IMR-90 (cell line): Measurements from ENCODE around the gene PDZD8. TPM values are rescaled to one million over a fixed set of nuclear protein-coding genes. Genes with fewer than 3 reads are reported as not detected.

Source experiments
- ATAC-seq: fragments of 200-7000 bp; cut with Tn5 transposase; 2 replicates; pipeline ENCODE4 v1.9.1; 2020; ENCODE audit warnings: low read depth, mild to moderate bottlenecking, moderate library complexity
- BruUV-seq: library from RNA; stranded (reverse); fragments of 400-500 nt; replicated peaks from 2 replicates; lab custom pipeline; 2021; lab: Mats Ljungman, UMichigan
- CTCF ChIA-PET: fragments of 300-600 bp; formaldehyde crosslinking; extraction: SDS; loops from one replicate; lab custom pipeline; 2021; ENCODE audit warnings: antibody characterized with exemption; lab: Yijun Ruan, JAX
- POLR2A ChIA-PET: fragments of 300-600 bp; sonication (Branson Sonifier 250); formaldehyde crosslinking; loops from one replicate; lab custom pipeline; 2022; ENCODE audit warnings: antibody characterized with exemption; ENCODE audit not compliant: unreplicated experiment; lab: Charles Lee
- DNase-seq: peaks from one replicate; pipeline ENCODE4 v3.0.0; 2013
- H2AFZ ChIP-seq: replicated peaks from 2 replicates; pipeline ENCODE3; 2013; ENCODE audit warnings: low read length, mild to moderate bottlenecking; ENCODE audit not compliant: poor library complexity
- H2AK5ac ChIP-seq: 2 replicates; pipeline ENCODE4 v1.6.1; 2013; ENCODE audit warnings: low read depth, low read length, inconsistent platforms
- H2AK9ac ChIP-seq: replicated peaks from 2 replicates; pipeline ENCODE3; 2013; ENCODE audit warnings: mild to moderate bottlenecking, low read depth, low read length, moderate library complexity; ENCODE audit not compliant: poor library complexity
- H2BK120ac ChIP-seq: 2 replicates; pipeline ENCODE4 v1.6.1; 2013; ENCODE audit warnings: low read depth, low read length, inconsistent platforms
- H2BK15ac ChIP-seq: 3 replicates; pipeline ENCODE4 v1.6.1; 2013; ENCODE audit warnings: low read depth, low read length, inconsistent platforms
- H2BK20ac ChIP-seq: 2 replicates; pipeline ENCODE4 v1.6.1; 2013; ENCODE audit warnings: low read depth, mild to moderate bottlenecking, inconsistent platforms, low read length, moderate library complexity
- H2BK5ac ChIP-seq: 2 replicates; pipeline ENCODE4 v1.6.1; 2013; ENCODE audit warnings: mild to moderate bottlenecking, low read depth, low read length, inconsistent platforms; ENCODE audit not compliant: poor library complexity, severe bottlenecking
- H3K14ac ChIP-seq: replicated peaks from 2 replicates; pipeline ENCODE4 v1.6.1; 2013; ENCODE audit warnings: low read depth, low read length, inconsistent platforms
- H3K18ac ChIP-seq: 2 replicates; pipeline ENCODE4 v1.6.1; 2013; ENCODE audit warnings: low read depth, low read length, control low read depth
- H3K23ac ChIP-seq: 2 replicates; pipeline ENCODE4 v1.6.1; 2013; ENCODE audit warnings: low read depth, low read length, inconsistent platforms
- H3K27ac ChIP-seq: 2 replicates; pipeline ENCODE4 v1.5.1; 2013; ENCODE audit warnings: mild to moderate bottlenecking, control low read depth, low read length; ENCODE audit not compliant: insufficient read depth
- H3K27me3 ChIP-seq: 2 replicates; pipeline ENCODE4 v1.6.1; 2013; ENCODE audit warnings: low read length; ENCODE audit not compliant: control insufficient read depth, insufficient read depth
- H3K36me3 ChIP-seq: 2 replicates; pipeline ENCODE4 v1.6.1; 2013; ENCODE audit warnings: low read length, mixed read lengths; ENCODE audit not compliant: control insufficient read depth, insufficient read depth
- H3K4ac ChIP-seq: 2 replicates; pipeline ENCODE4 v1.6.1; 2013; ENCODE audit warnings: low read depth, low read length, inconsistent platforms
- H3K4me1 ChIP-seq: 2 replicates; pipeline ENCODE4 v1.6.1; 2013; ENCODE audit warnings: low read length, mixed read lengths; ENCODE audit not compliant: control insufficient read depth, insufficient read depth
- H3K4me2 ChIP-seq: 2 replicates; pipeline ENCODE4 v1.6.1; 2013; ENCODE audit warnings: low read depth, mild to moderate bottlenecking, control low read depth, low read length, moderate library complexity
- H3K4me3 ChIP-seq: 2 replicates; pipeline ENCODE4 v1.5.1; 2013; ENCODE audit warnings: low read depth, mild to moderate bottlenecking, control low read depth, low read length, moderate library complexity; ENCODE audit not compliant: insufficient read depth
- H3K56ac ChIP-seq: 2 replicates; pipeline ENCODE4 v1.6.1; 2013; ENCODE audit warnings: low read length, inconsistent platforms; ENCODE audit not compliant: insufficient read depth; ENCODE audit errors: extremely low read depth
- H3K79me1 ChIP-seq, 2 experiments: 2 replicates each; pipeline ENCODE4 v1.6.1; 2013; ENCODE audit warnings: low read length in 2 of 2, inconsistent platforms in 1 of 2, low read depth in 1 of 2
- H3K9ac ChIP-seq: 2 replicates; pipeline ENCODE4 v1.6.1; 2013; ENCODE audit warnings: low read depth, low read length, control low read depth
- H3K9me1 ChIP-seq: 2 replicates; pipeline ENCODE4 v1.6.1; 2013; ENCODE audit warnings: low read length, inconsistent platforms; ENCODE audit not compliant: insufficient read depth
- H3K9me3 ChIP-seq: 2 replicates; pipeline ENCODE4 v1.6.1; 2013; ENCODE audit warnings: low read length; ENCODE audit not compliant: control insufficient read depth, insufficient read depth
- H4K20me1 ChIP-seq: 2 replicates; pipeline ENCODE4 v1.6.1; 2013; ENCODE audit warnings: low read length, inconsistent platforms; ENCODE audit not compliant: insufficient read depth
- H4K5ac ChIP-seq: 2 replicates; pipeline ENCODE4 v1.6.1; 2013; ENCODE audit warnings: mild to moderate bottlenecking, low read depth, low read length, control low read depth
- H4K8ac ChIP-seq, 2 experiments: 2 replicates each; pipeline ENCODE4 v1.6.1; 2013; ENCODE audit warnings: low read depth in 2 of 2, low read length in 2 of 2, control low read depth in 1 of 2, inconsistent platforms in 1 of 2
- H4K91ac ChIP-seq: 2 replicates; pipeline ENCODE4 v1.6.1; 2013; ENCODE audit warnings: low read depth, low read length, inconsistent platforms; ENCODE audit not compliant: insufficient read depth
- BHLHE40 ChIP-seq: fragments of 150-350 bp; IDR thresholded peaks from 2 replicates; pipeline ENCODE4 v1.6.1; 2016; ENCODE audit warnings: mild to moderate bottlenecking, low read depth, low read length
- CEBPB ChIP-seq: IDR thresholded peaks from 2 replicates; pipeline ENCODE4 v1.6.1; 2012; ENCODE audit warnings: low read depth, low read length, improper control_type of control experiment
- CHD1 ChIP-seq: IDR thresholded peaks from 2 replicates; pipeline ENCODE4 v1.6.1; 2012; ENCODE audit warnings: low read depth, low read length, improper control_type of control experiment
- FOS ChIP-seq: fragments of 150-350 bp; IDR thresholded peaks from 2 replicates; pipeline ENCODE4 v1.6.1; 2016; ENCODE audit warnings: low read depth, low read length
- MAFK ChIP-seq: IDR thresholded peaks from 2 replicates; pipeline ENCODE4 v1.6.1; 2012; ENCODE audit warnings: low read depth, low read length, improper control_type of control experiment
- MAZ ChIP-seq: IDR thresholded peaks from 2 replicates; pipeline ENCODE4 v1.6.1; 2012; ENCODE audit warnings: low read depth, mild to moderate bottlenecking, low read length, improper control_type of control experiment, moderate library complexity, borderline replicate concordance
- MXI1 ChIP-seq: IDR thresholded peaks from 2 replicates; pipeline ENCODE4 v1.6.1; 2012; ENCODE audit warnings: low read depth, mild to moderate bottlenecking, low read length, moderate library complexity, borderline replicate concordance
- NFE2L2 ChIP-seq: fragments of 150-350 bp; IDR thresholded peaks from 2 replicates; pipeline ENCODE4 v1.6.1; 2016; ENCODE audit warnings: low read depth, mild to moderate bottlenecking, low read length
- POLR2A ChIP-seq: IDR thresholded peaks from 2 replicates; pipeline ENCODE4 v1.6.1; 2012; ENCODE audit warnings: mild to moderate bottlenecking, low read depth, low read length
- RAD21 ChIP-seq: IDR thresholded peaks from 2 replicates; pipeline ENCODE4 v1.6.1; 2012; ENCODE audit warnings: low read length, improper control_type of control experiment
- RCOR1 ChIP-seq: IDR thresholded peaks from 2 replicates; pipeline ENCODE4 v1.6.1; 2012; ENCODE audit warnings: mild to moderate bottlenecking, low read length, improper control_type of control experiment; ENCODE audit not compliant: insufficient replicate concordance
- RFX5 ChIP-seq: IDR thresholded peaks from 2 replicates; pipeline ENCODE4 v1.8.0; 2012; ENCODE audit warnings: low read depth, mild to moderate bottlenecking, low read length, moderate library complexity
- SMC3 ChIP-seq: fragments of 150-350 bp; IDR thresholded peaks from 2 replicates; pipeline ENCODE4 v1.6.1; 2016; ENCODE audit warnings: low read depth, mild to moderate bottlenecking, antibody characterized with exemption, low read length, moderate library complexity
- dilution Hi-C: fragments of 300-500 bp; cut with HindIII; formaldehyde crosslinking; loops from one replicate; pipeline ENCODE4 v1.14.3; 2018; ENCODE audit warnings: low sequenced_read_pairs; ENCODE audit not compliant: unreplicated experiment
- in situ Hi-C: fragments of 300-500 bp; cut with MboI; formaldehyde crosslinking; loops from 3 replicates; pipeline ENCODE4 v1.14.3; 2019; ENCODE audit warnings: low sequenced_read_pairs, inconsistent platforms, mixed read lengths
- intact Hi-C: fragments of 100-400 bp; cut with micrococcal nuclease; formaldehyde crosslinking; loops from 2 replicates; pipeline ENCODE4 v1.10.0; 2022
- polyA plus RNA-seq, 3 experiments: library from polyadenylated mRNA; depleted of rRNA; stranded (reverse); fragments of >200 nt; gene quantifications; 2 replicates each; pipeline ENCODE4 v1.2.3, GENCODE V29; 2012; ENCODE audit warnings: low replicate concordance in 1 of 3
- total RNA-seq: library from RNA; depleted of rRNA; stranded (reverse); fragments of >200 nt; gene quantifications from 2 replicates; pipeline ENCODE4 v1.2.3, GENCODE V29; 2012
- TF ChIP-seq, protein P1 (sequence below): conservative IDR thresholded peaks from 2 replicates; pipeline ENCODE4 v1.5.1; 2012; ENCODE audit warnings: mild to moderate bottlenecking, low read depth, low read length, improper control_type of control experiment
- TF ChIP-seq, protein P2 (sequence below): fragments of 150-350 bp; IDR thresholded peaks from 2 replicates; pipeline ENCODE4 v1.6.1; 2016; ENCODE audit warnings: low read depth, mild to moderate bottlenecking, low read length, moderate library complexity, borderline replicate concordance
- TF ChIP-seq, protein P3 (sequence below): fragments of 150-350 bp; IDR thresholded peaks from 2 replicates; pipeline ENCODE4 v1.6.1; 2017; ENCODE audit warnings: mild to moderate bottlenecking, antibody characterized with exemption, low read length, low read depth

Gene PDZD8
- total and polyA plus RNA-seq, 2 of the 4 experiments (the other 2 are of a cell fraction) = 11.3 to 20.4 TPM

DNA sequence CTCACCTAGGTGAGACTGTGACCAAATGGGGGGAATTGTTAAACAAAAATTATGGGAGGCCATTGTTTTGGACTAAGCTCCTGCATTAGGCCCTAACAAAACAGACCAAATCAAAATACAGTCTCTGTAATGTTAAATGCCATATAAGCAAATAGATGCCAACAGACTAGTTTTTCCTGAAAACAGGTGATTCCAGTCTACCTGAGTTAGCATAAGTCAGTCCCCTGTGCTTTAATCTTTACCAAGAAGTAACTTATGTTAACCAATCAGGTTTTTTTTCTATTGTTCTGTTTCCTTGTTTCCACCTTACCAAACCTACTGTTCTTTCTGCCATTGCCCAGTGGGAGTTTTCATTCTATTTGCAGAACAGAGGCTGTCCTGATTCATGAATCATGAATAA, 48.0 kb downstream of the PDZD8 start:
- 0 out of 2 replicates have a peak, but pooled peaks cover 3% of the 10 kb centered on the region for H4K20me1 ChIP-seq
- no peaks in the 10 kb centered on the region for H3K9me3 ChIP-seq
- no TSS peak for BruUV-seq
- H3K36me3 ChIP-seq = no peaks in the 10 kb centered on the region
- no peak overlapping the region for H4K8ac ChIP-seq
- no peaks in the 10 kb centered on the region for H3K9me1 ChIP-seq
- dilution Hi-C loops = no loop called here
- H2BK5ac ChIP-seq = no peak overlapping the region
- no peak overlapping the region for H3K14ac ChIP-seq
- no peak overlapping the region for H3K27ac ChIP-seq
- H3K4ac ChIP-seq = no peak overlapping the region
- intact Hi-C loops = no loop called here
- no peak for DNase-seq
- no peak for ATAC-seq
- ChIA-PET CTCF (interaction anchor here (0.7 kb wide), 1 partner anchor 14 kb away, joined by 3 read pairs; no protein-coding TSS in a partner anchor), POLR2A (no interaction called here)
- no peak overlapping the region for H4K91ac ChIP-seq
- H3K27me3 ChIP-seq = no peaks in the 10 kb centered on the region
- no peak overlapping the region for H2BK120ac ChIP-seq
- 0 out of 2 replicates have a peak, but pooled peaks cover 2% of the 10 kb centered on the region for H3K4me1 ChIP-seq
- no peak overlapping the region for H3K9ac ChIP-seq
- H2AFZ ChIP-seq = no peak overlapping the region
- H3K23ac ChIP-seq = no peak overlapping the region
- H3K4me2 ChIP-seq = no peak overlapping the region
- H2AK9ac ChIP-seq = no peak overlapping the region
- no peak overlapping the region for H2AK5ac ChIP-seq
- H3K18ac ChIP-seq = no peak overlapping the region
- no peak overlapping the region for H3K4me3 ChIP-seq
- H3K79me1 ChIP-seq = peaks cover 15 to 25% of the 10 kb centered on the region in 2 experiments; a peak in 3 of 4 replicates
- in situ Hi-C loops = no loop called here
- no peak overlapping the region for H3K56ac ChIP-seq
- H2BK20ac ChIP-seq = no peak overlapping the region
- H2BK15ac ChIP-seq = no peak overlapping the region
- H4K5ac ChIP-seq = no peak overlapping the region
- TF ChIP-seq BHLHE40 (no peak), SMC3 (no peak), MXI1 (no peak), MAZ (no peak), RCOR1 (no peak), CHD1 (no peak), NFE2L2 (no peak), RFX5 (no peak), FOS (no peak), RAD21 (no peak), CEBPB (no peak), MAFK (no peak), POLR2A (no peak)
- TF ChIP-seq, protein P1, sequence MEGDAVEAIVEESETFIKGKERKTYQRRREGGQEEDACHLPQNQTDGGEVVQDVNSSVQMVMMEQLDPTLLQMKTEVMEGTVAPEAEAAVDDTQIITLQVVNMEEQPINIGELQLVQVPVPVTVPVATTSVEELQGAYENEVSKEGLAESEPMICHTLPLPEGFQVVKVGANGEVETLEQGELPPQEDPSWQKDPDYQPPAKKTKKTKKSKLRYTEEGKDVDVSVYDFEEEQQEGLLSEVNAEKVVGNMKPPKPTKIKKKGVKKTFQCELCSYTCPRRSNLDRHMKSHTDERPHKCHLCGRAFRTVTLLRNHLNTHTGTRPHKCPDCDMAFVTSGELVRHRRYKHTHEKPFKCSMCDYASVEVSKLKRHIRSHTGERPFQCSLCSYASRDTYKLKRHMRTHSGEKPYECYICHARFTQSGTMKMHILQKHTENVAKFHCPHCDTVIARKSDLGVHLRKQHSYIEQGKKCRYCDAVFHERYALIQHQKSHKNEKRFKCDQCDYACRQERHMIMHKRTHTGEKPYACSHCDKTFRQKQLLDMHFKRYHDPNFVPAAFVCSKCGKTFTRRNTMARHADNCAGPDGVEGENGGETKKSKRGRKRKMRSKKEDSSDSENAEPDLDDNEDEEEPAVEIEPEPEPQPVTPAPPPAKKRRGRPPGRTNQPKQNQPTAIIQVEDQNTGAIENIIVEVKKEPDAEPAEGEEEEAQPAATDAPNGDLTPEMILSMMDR = no peak
- TF ChIP-seq, protein P2, sequence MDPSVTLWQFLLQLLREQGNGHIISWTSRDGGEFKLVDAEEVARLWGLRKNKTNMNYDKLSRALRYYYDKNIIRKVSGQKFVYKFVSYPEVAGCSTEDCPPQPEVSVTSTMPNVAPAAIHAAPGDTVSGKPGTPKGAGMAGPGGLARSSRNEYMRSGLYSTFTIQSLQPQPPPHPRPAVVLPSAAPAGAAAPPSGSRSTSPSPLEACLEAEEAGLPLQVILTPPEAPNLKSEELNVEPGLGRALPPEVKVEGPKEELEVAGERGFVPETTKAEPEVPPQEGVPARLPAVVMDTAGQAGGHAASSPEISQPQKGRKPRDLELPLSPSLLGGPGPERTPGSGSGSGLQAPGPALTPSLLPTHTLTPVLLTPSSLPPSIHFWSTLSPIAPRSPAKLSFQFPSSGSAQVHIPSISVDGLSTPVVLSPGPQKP = no peak
- TF ChIP-seq, protein P3, sequence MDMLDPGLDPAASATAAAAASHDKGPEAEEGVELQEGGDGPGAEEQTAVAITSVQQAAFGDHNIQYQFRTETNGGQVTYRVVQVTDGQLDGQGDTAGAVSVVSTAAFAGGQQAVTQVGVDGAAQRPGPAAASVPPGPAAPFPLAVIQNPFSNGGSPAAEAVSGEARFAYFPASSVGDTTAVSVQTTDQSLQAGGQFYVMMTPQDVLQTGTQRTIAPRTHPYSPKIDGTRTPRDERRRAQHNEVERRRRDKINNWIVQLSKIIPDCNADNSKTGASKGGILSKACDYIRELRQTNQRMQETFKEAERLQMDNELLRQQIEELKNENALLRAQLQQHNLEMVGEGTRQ = no peak
